ENCODE results near the gene KCNJ1.

Gene KCNJ1

DNA sequence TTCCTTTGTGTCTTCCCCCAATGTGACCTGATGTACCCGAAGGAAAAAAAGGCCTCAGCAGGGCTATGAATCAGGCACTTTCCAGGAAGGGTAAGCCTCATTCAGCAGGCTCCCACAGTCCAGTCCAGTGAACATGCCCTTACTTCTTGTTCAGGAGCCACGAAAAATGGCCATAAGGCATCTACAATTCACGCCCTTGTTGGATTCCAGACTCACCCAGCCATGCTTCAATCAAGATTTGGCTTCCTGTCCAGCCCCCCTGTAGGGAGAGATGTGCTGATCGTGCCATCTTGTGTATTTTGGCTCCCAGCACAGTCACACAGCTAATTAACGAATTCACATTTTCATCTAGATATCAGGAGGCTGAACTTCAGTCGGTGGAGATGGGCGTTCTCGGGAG, 14.1 kb upstream of the KCNJ1 start:
- DNase-seq = no peak

DNA sequence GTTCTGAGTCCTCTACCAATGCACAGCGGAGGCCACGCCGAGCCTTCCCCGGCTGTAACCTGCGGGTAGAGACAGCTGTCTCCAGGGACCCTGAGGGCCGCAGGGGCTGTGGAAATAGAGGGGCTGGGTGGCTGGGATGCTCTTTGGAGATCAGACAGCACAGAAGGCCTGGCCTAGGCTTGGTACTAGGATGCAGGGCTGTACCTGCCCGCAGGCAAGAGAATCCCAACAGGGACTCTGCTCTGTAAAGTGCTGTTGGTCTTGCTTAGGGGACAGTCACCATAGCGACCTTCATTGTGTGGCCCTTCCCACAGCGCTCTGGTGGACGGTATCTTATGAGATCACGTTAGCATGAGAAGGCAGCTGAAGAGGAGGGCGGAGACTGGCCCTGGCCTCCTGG, 12.7 kb upstream of the KCNJ1 start:
- DNase-seq = no peak

DNA sequence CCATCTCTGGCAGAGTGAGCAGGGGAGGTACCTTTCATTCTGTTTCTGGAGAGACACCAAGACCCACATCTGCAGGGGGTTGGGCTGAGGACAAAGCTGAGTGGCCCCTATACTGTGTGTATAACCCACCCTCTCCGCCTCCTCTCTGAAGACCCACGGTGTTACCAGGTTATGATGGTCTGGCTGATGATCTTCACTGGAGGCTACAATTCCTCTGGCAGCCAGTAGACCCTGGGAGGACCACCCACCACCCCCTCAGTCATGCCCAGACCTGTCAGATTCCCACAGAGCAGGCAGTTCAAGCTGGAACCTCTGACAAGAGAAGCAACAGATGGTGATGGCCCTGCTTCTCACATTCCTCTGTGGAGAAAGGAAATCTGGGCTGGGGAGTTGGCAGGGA, 11.4 kb upstream of the KCNJ1 start:
- peak; percentile 40 for DNase-seq

DNA sequence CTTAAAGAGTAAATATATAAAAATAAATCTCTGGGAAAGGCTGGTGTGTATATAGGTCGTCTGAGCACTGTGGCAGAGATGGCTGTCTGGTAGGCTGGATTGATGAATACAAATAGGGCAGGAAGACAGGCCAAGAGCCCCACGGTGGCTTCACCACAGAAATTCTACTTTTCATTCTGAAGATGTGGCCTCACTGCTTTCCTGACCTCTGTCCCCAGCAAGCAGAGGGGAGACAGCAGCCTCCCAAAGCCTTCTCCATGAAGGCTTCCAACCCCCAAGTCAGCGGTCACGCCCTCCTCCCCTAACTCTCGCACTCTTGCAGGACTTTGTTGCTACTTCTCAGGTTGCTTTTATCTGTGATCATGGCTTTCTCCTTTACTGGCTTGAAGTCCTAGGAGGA, 10.6 kb upstream of the KCNJ1 start:
- DNase-seq = no peak

GRCh38 chr11:128876133-128876650, 9.1 kb upstream of the KCNJ1 start:
- DNase-seq = no peak

DNA sequence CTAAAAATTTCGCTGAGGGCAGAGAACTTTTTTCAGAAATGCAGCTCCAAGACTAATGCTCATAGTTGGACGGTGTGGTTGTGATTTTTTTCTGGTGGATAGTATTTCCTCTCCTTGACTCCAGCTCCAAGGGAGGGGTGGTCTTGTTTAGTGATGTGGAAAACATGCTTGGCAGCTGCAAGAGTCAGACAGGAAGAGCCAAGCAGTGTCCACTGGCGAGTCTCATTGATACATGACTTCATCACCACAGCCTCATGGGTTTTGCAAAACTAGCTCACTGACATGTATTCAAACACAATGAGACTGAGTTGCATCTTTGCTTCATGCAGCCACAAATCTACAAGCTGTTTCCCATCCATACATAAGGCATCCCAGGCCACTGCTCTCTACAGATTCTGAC, 7.3 kb upstream of the KCNJ1 start:
- DNase-seq = no peak

- no peak for DNase-seq
These were observed 5.5 kb upstream of the KCNJ1 start for GRCh38 chr11:128872594-128872993.

DNA sequence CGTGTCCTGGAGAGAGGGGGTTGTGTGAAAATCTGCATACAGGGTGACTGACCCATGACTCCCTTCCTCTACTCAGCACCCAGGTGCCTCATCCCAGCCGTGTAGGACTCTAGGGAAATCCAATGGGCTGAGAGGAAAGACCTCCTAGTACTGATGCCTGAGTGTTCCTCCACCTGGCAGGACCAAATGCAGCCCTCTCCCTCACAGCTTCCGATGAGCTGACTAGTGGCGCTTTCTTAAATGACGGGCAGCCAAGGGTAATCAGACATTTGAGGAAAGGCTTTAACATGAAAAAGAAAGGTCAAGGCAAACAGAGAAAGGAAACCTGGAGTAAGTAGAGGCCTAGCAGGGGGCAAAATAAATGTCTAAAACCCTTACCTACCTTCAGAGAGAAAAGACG, 5.0 kb upstream of the KCNJ1 start:
- DNase-seq = no peak

DNA sequence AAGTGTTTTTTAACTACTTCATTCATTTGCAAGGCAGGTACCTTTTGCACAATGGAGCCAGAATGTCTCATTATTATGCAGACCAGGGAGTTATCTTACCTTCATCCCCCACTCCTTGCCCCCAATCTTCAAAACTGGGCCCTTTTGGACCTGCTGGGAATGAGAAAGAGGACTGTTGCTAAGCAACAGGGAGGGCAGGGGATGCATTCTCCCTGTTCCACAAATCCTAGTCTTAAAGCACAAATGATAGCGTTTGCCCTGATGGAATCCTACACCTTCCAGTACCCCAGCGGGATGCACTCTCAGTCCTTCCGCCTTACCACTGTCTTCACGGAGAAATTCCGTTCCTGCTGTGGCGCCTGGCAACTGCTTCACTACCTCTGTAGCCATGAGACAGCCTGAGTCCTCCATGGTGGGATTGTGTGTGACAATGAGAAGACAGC, 4.1 kb upstream of the KCNJ1 start:
- no peak for DNase-seq

DNA sequence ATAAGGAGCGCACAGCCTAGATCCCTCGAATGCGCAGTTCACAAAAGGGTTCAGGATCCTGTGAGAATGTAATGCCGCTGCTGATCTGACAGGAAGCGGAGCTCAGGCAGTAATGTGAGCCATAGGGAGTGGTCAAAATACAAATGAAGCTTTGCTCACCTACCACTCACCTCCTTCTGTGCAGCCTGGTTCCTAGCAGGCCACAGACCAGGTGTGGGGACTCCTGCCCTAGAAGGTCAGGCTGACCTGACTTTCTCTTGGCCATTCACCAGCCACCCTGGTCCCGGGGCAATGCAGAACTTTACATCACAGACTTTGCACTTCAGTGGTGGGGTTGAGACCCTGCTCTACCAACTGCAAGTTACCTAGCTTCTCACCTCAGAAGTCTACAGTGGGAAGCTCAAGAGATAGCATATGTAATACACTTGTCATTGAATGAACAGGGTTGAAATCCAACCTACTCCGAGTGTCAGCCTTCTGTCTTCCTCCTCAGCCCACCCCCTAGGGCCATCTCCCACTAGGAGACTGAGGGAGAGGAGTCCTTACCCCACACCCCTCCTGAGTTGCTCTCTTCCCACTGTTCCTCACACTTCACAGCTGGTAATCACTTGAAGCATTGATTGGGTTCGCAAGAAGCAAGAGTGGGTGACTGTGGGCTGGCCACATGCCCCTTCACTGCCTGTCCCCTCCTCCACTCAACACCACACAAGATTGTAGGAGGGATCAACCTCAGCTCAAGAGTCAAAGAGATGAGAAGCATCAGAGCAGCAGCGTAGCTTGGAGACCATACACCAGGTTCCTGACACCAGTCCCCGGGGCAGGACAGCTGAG, 2.0 kb upstream of the KCNJ1 start:
- no peak for DNase-seq

GRCh38 chr11:128865490-128865889, 1.6 kb downstream of the KCNJ1 start:
- no peak for DNase-seq

- DNase-seq = no peak
These were observed 4.0 kb downstream of the KCNJ1 start for GRCh38 chr11:128862908-128863660.

DNA sequence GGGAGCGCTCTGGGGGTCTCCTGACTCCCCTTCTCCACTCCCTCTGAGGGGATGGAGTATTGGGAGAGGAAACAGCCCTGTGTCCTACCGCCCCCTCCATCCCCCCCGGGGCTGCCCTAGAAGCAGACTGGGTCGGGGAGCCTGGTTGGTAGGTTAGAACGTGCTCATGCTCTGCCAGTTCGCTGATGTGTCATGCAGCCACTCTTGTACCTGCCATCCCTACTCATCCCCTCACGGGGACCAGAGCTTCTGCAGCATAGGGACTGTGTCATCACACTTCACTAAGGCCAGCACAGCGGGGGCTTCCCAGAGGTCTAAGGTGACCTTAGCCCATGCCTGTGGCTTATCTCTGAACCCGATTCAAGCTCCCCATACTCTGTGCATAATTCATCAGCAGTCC, 4.7 kb downstream of the KCNJ1 start:
- DNase-seq = no peak

DNA sequence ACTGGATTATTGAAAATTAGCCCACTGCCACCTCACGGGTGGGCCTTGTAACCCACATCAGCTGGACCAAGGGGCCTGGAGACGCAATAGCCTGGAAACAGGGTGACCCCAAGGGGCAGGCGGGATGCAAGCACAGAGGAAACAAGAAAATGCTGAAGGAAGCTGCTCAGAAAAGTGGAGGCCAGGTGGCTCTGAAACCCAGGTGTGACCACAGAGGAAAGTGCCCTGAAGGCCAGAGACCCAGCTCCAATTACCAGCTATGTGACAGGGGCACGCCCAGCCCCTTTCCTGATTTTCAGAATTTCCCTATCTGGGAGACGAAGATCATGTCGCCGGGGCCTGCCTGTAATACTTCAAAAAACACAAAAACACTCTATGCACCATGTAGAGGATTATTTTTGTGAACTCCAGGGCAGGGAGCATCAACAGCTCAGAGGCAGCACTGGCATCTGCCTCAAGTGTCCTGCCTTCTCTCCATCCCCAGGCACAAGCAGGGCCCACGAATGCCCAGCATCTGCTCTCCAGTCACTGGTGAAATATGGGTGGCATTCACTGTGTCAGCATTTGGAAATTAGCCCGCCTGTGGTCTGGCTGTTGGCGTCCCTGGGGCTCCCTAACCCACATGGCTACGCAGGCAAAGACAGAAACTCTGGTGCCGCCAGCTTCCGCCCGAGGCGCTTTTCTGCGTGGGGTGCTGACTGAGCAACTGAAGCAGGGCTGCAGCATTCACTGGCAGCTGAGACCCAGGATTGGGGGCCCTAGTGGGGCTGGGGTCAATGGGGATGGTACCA, 6.3 kb downstream of the KCNJ1 start:
- DNase-seq = no peak

DNA sequence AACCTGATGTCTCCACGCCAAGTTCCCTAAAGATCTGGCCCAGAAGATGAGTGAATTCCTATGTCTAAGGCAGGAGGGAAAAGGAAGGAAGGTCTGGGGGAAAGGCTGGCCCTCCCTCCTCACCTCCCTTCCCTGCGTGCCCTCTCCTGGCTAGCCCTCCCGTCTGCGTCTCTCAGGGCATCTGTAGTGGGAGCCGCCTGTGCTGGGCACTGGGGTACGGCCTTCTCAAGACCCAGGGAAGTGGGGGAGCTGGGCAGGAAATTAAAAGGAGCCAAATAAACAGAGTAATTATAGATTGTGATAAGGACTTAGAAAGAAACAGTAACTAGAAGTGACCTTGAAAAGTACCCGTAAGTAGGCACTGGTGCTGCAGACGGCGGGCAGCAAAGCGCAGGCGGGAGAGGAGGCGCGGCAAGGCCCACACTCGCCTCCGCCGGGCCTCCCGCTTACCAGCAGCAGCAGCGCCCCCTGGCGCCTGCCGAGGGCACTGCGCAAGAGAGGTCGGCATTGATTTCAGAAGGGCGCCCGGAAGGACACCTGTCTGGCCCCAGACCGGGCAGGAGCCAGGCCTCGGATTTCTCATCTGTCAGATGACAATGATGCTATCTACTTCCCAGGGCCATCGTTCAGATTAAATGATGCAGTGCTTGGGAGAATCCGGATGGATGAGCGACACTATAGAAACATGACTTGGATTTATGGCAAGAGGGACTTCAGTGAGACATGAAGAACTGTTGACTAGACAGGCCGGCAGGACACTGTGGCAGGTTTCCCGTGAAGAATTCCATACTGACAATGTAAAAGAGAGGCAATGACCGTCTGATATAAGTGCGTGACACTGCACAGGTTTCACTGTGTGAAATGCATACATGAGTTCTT, 7.3 kb downstream of the KCNJ1 start:
- no peak for DNase-seq

DNA sequence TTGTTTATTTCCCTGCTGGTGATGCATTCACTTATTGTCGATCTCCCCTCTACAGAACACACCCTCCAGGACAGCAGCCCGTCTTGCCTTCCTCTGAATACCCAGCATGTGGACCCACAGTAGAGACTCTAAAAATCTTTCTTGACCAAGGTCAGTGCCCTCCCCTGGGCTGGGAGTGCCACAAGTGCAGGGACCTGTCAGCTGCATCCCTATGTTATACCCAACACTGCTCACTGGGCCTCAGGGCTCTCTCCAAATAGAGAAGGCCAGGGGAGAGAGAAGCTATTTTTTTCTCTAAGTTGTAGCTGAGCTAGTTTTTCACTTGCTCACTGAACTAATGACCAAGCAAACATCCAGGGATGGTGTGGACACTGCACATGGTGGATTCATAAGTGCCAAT, 9.8 kb downstream of the KCNJ1 start:
- DNase-seq = no peak

- no peak for DNase-seq
These were observed 10.9 kb downstream of the KCNJ1 start for GRCh38 chr11:128856241-128856640.

DNA sequence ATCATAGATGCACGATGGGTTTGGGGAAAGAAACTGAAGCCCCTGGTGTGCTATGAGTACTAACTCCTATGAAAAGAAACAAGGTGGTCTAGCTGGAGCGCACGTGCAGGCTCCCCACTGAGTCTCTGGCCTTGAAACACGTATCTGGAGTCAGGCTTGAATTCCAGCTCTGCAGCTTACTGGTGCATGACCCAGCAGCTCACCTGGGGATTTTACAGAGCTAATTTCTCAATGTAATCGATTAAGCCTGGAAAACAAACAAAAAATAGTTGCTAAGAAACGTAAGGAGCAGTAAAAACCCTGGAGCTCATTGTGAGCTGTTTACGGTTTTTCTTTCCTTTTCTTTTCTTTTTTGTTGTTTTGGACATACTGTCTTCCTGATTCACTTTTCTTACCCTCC, 12.3 kb downstream of the KCNJ1 start:
- no peak for DNase-seq

GRCh38 chr11:128853559-128853958, 13.5 kb downstream of the KCNJ1 start:
- no peak for DNase-seq

GRCh38 chr11:128852327-128853023, 14.6 kb downstream of the KCNJ1 start:
- DNase-seq = no peak

DNA sequence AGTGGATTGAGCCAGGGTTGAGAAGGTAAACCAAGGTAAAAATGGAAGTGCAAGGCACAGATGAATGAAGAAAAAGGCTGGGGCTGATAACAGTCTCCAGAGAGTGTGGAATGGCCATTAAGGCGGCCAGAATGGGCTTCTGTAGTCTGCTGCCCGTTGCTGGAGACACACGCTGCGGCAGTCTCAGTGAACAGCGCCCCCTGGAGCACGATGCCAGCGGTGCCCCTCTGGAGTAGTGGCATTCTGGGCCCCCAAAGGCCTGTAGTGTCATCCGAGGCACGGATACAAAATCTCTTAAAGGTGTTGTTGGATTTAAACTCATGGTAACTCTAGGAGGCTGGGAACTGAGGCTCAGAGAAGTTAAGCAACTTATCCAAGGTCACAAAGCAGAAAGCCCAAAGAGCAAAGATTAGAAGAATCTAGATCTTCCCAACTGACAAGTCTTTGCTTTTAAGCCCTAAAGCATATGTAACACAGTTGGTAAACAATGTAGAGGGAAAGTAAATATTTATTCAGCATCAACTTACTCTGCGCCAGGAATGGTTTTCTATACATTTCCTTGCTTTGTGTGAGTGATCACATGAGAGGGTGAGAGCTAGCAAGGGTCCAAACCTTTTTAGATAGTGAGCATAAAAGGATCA, 18.2 kb downstream of the KCNJ1 start:
- peak; percentile 0 for DNase-seq

Data from DMS 273 treated with DMSO at 0.1 percent for 48 hours (cell line).